Measurements from ENCODE around the gene AEBP2.

- TF ChIP-seq, protein P1, sequence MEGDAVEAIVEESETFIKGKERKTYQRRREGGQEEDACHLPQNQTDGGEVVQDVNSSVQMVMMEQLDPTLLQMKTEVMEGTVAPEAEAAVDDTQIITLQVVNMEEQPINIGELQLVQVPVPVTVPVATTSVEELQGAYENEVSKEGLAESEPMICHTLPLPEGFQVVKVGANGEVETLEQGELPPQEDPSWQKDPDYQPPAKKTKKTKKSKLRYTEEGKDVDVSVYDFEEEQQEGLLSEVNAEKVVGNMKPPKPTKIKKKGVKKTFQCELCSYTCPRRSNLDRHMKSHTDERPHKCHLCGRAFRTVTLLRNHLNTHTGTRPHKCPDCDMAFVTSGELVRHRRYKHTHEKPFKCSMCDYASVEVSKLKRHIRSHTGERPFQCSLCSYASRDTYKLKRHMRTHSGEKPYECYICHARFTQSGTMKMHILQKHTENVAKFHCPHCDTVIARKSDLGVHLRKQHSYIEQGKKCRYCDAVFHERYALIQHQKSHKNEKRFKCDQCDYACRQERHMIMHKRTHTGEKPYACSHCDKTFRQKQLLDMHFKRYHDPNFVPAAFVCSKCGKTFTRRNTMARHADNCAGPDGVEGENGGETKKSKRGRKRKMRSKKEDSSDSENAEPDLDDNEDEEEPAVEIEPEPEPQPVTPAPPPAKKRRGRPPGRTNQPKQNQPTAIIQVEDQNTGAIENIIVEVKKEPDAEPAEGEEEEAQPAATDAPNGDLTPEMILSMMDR (conservative IDR thresholded peaks at IDR 0.05 in 1 of 2, IDR thresholded peaks at IDR 0.05 in 1 of 2; ENCODE audit: extremely low read depth in 1 of 2, insufficient read depth in 1 of 2, low read depth in 1 of 2, low read length in 2 of 2): no peak
- TF ChIP-seq EZH2 (IDR thresholded peaks at IDR 0.05; ENCODE audit: borderline replicate concordance, low read length): no peak
Measured at GRCh38 chr12:19450362-19450761, 11.1 kb downstream of the AEBP2 start.
